SU-DHL-6 (cell line): Measurements from ENCODE around the gene ARHGEF39.

Experiments used
- H2AFZ ChIP-seq: fragments of 200-600 bp; sonication (generic); 2 replicates; pipeline ENCODE4 v1.6.1; 2014; ENCODE audit warnings: low read depth, mild to moderate bottlenecking, moderate library complexity, mixed read lengths, antibody characterized with exemption, low read length; ENCODE audit not compliant: severe bottlenecking
- H3F3A ChIP-seq: fragments of 200-600 bp; shearing (Covaris generic); 2 replicates; pipeline ENCODE4 v1.6.0; 2016; ENCODE audit warnings: antibody characterized with exemption, mild to moderate bottlenecking; ENCODE audit not compliant: insufficient read depth
- H3K27ac ChIP-seq: fragments of 200-600 bp; sonication (generic); 2 replicates; pipeline ENCODE4 v1.5.1; 2016; ENCODE audit warnings: low read depth, mild to moderate bottlenecking, low read length, moderate library complexity, mixed read lengths
- H3K27me3 ChIP-seq: fragments of 200-600 bp; sonication (generic), shearing (Covaris generic); 2 replicates; pipeline ENCODE4 v1.6.0; 2014; ENCODE audit warnings: mild to moderate bottlenecking, low read length
- H3K36me3 ChIP-seq: fragments of 200-600 bp; sonication (generic); 2 replicates; pipeline ENCODE4 v1.6.1; 2014; ENCODE audit warnings: mild to moderate bottlenecking, low read length, mixed read lengths
- H3K4me2 ChIP-seq: fragments of 300-600, 200-600 bp; shearing (Covaris generic), sonication (generic); 2 replicates; pipeline ENCODE4 v1.6.0; 2014; ENCODE audit warnings: low read length, low read depth, mild to moderate bottlenecking; ENCODE audit not compliant: poor library complexity, severe bottlenecking
- H3K4me3 ChIP-seq: fragments of 200-600 bp; sonication (generic); 2 replicates; pipeline ENCODE4 v1.5.1; 2014; ENCODE audit warnings: antibody characterized with exemption, low read length, mild to moderate bottlenecking, mixed read lengths; ENCODE audit not compliant: insufficient read depth, poor library complexity, severe bottlenecking
- H3K79me2 ChIP-seq: fragments of 200-600 bp; sonication (generic); 2 replicates; pipeline ENCODE4 v1.6.1; 2014; ENCODE audit warnings: mild to moderate bottlenecking, low read length, moderate library complexity; ENCODE audit not compliant: insufficient read depth
- H3K9ac ChIP-seq: fragments of 200-600 bp; sonication (generic); 2 replicates; pipeline ENCODE4 v1.7.0; 2014; ENCODE audit warnings: mild to moderate bottlenecking, low read length
- H3K9me2 ChIP-seq: fragments of 200-600 bp; sonication (generic); replicated peaks from 2 replicates; pipeline ENCODE4 v1.6.1; 2014; ENCODE audit warnings: low read length; ENCODE audit not compliant: insufficient read depth
- H3K9me3 ChIP-seq: fragments of 200-600 bp; sonication (generic); 2 replicates; pipeline ENCODE4 v1.6.1; 2014; ENCODE audit warnings: low read length, mixed read lengths; ENCODE audit not compliant: insufficient read depth
- H4K20me1 ChIP-seq: fragments of 200-600 bp; sonication (generic); 2 replicates; pipeline ENCODE4 v1.6.1; 2014; ENCODE audit warnings: low read depth, mild to moderate bottlenecking, antibody characterized with exemption, low read length, moderate library complexity, mixed read lengths
- CTCF ChIP-seq: fragments of 200-600 bp; sonication (generic); IDR thresholded peaks from one replicate; pipeline ENCODE4 v1.5.1; 2017; ENCODE audit warnings: antibody characterized with exemption, mild to moderate bottlenecking, low read length, moderate library complexity; ENCODE audit not compliant: insufficient read depth, poor library complexity, severe bottlenecking
- EZH2phosphoT487 ChIP-seq: fragments of 200-600 bp; sonication (generic), shearing (Covaris generic); conservative IDR thresholded peaks from 2 replicates; pipeline ENCODE4 v1.6.1; 2018; ENCODE audit warnings: mild to moderate bottlenecking, antibody characterized with exemption, low read length, moderate library complexity, mixed read lengths

ARHGEF39 gene

DNA sequence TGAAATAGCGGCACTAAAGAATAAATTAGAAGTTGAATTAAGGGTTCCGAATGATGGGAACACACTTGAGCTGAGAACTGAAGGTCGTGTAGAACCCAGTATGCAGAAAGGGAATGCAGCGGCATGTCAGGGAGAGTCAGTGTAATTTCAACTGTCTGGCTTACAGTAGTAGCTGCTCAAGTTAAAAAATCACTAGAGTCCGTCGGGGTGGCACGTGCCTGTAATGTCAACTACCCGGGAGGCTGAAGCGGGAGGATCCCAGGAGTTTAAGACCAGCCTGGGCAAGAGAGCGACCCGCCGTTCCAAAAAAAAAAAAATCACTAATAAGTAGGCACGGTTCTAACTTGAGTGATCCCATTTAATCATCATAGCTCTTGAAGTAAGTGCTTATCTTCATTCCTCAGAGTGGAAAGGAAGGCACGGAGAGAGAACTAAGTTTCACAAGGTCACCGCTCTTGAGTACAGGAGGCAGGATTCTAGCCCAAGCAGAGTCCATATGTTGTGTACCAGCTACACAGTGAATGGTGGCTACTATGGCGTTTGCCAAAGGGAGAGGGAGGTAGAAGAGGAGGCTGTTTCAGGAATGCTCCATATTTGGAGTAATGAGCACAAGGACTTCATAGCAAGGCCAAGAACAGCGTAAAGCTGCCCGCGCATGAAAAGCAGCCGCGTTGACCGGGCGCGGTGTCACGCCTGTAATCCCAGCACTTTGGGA, 8.0 kb downstream of the ARHGEF39 start:
- H3K4me2 ChIP-seq: peak overlapping the region; percentile 67
- no peaks in the 10 kb centered on the region for H3K9me3 ChIP-seq
- no peaks in the 10 kb centered on the region for H3K9me2 ChIP-seq
- H3K36me3 ChIP-seq: no peaks in the 10 kb centered on the region
- H3K4me3 ChIP-seq: peak overlapping the region; percentile 9
- peak overlapping the region; percentile 65; the same call in 1 of the 2 replicates for H3K9ac ChIP-seq
- no peak for TF ChIP-seq EZH2phosphoT487
- no peak for TF ChIP-seq CTCF
- no peak overlapping the region for H2AFZ ChIP-seq
- H4K20me1 ChIP-seq: no peaks in the 10 kb centered on the region
- no peaks in the 10 kb centered on the region for H3K27me3 ChIP-seq
- H3F3A ChIP-seq: peaks cover 33% of the 10 kb centered on the region
- peaks cover 5% of the 10 kb centered on the region; the same call in 1 of the 2 replicates for H3K79me2 ChIP-seq
- H3K27ac ChIP-seq: no peak overlapping the region

GRCh38 chr9:35656348-35656747, 8.6 kb downstream of the ARHGEF39 start:
- no peak overlapping the region for H3K4me2 ChIP-seq
- H3K4me3 ChIP-seq: no peak overlapping the region
- H3K27me3 ChIP-seq: no peaks in the 10 kb centered on the region
- H3K9me3 ChIP-seq: no peaks in the 10 kb centered on the region
- peaks cover 5% of the 10 kb centered on the region; the same call in 1 of the 2 replicates for H3K79me2 ChIP-seq
- no peaks in the 10 kb centered on the region for H4K20me1 ChIP-seq
- H3K27ac ChIP-seq: no peak overlapping the region
- peaks cover 37% of the 10 kb centered on the region for H3F3A ChIP-seq
- TF ChIP-seq CTCF (no peak), EZH2phosphoT487 (no peak)
- H2AFZ ChIP-seq: no peak overlapping the region
- H3K9ac ChIP-seq: no peak overlapping the region
- no peaks in the 10 kb centered on the region for H3K36me3 ChIP-seq
- H3K9me2 ChIP-seq: no peaks in the 10 kb centered on the region

DNA sequence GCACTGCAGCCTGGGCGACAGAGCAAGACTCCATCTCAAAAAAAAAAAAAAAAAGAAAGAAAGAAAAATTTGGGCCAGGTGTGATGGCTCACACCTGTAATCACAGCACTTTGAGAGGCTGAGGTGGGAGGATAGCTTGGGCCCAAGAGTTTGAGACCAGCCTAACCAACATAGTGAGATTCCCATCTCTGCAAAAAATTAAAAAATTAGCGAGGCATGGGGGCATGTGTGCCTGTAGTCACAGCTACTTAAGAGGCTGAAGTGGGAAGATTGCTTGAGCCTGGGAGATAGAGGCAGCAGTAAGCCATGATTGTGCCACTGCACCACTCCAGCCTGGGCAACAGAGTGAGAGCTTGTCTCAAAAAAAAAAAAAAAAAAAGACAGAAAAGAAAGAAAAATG, 11.4 kb downstream of the ARHGEF39 start:
- H3K36me3 ChIP-seq: no peaks in the 10 kb centered on the region
- H3K79me2 ChIP-seq: peaks cover 10% of the 10 kb centered on the region
- no peaks in the 10 kb centered on the region for H3K9me3 ChIP-seq
- no peaks in the 10 kb centered on the region for H3K27me3 ChIP-seq
- H3K4me2 ChIP-seq: no peak overlapping the region
- no peak overlapping the region for H3K9ac ChIP-seq
- H3K9me2 ChIP-seq: no peaks in the 10 kb centered on the region
- no peak overlapping the region for H2AFZ ChIP-seq
- H3K4me3 ChIP-seq: no peak overlapping the region
- TF ChIP-seq CTCF (no peak), EZH2phosphoT487 (no peak)
- no peak overlapping the region for H3K27ac ChIP-seq
- peaks cover 37% of the 10 kb centered on the region for H3F3A ChIP-seq
- no peaks in the 10 kb centered on the region for H4K20me1 ChIP-seq
